Stimulated activated CD8-positive, alpha-beta memory T cell treated with anti-CD3 and anti-CD28 coated beads, Interleukin-4, amount 100 ng/mL, for 48 hours (primary cell): ENCODE results near the gene RAB10.
"Not testable (repeated sequence)": the region's sequence is repeated elsewhere in the genome, so short reads cannot be mapped to it uniquely, and the experiment has no call there.

ENCODE experiments used
- DNase-seq: peaks from one replicate; pipeline ENCODE4 v3.0.0-alpha.2; 2020

RAB10 gene

DNA sequence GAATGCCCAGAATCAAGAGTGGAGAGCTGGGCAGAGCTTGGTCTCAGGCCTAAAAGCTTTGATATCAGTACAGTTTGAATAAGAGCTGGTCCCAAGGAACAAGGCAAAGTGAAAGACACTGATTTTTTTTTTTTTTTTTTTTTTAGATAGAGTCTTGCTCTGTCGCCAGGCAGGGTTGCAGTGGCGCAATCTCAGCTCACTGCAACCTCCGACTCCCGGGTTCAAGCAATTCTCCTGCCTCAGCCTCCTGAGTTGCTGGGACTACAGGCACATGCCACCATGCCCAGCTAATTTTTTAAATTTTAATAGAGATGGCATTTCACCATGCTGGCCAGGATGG is 17.2 kb upstream of the RAB10 start:
- DNase-seq: not testable (repeated sequence)

- no peak for DNase-seq
Observed at GRCh38 chr2:26017464-26018183, 16.3 kb upstream of the RAB10 start.

GRCh38 chr2:26018184-26019055 is 15.5 kb upstream of the RAB10 start:
- DNase-seq: peak; percentile 59

DNA sequence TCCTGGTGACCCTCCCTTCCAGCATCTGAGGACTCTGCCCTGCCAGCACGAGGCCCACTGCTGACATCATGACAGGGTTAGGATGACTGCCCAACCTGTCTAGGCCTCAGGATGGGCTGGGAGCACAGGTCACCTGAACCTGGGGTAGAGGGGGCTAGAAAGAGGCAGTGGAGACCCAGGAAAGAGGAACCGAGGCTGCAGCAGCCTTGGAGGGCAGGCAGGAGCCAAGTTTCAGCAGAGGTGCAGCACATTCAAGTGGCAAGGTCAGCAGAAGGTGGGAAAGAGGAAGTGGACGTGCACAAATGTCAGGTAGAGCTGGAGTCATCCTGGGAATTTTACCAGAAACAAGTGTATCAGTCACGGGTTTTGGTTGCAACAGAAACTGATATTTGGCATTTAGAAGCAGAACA is 13.6 kb upstream of the RAB10 start:
- no peak for DNase-seq

GRCh38 chr2:26024260-26024659 is 9.6 kb upstream of the RAB10 start:
- no peak for DNase-seq

DNA sequence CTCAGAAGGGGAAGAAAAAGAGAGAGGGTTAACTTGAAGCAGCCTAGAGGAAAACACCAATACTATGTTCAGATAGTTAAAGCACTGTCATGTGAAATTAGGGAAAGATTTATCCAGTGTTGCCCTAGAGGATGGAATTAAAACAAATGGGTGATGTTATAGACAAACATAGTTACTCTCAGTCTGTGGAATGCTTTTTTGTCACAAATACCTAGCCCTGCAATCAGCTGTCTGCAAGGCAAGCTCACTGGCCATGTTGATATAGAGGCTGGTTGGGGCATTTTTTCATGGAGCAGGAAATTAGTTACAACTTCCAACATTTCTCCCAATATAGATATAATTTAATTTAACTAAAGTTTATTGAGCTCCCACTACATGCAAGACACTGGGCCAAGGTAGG is 8.4 kb upstream of the RAB10 start:
- no peak for DNase-seq

DNA sequence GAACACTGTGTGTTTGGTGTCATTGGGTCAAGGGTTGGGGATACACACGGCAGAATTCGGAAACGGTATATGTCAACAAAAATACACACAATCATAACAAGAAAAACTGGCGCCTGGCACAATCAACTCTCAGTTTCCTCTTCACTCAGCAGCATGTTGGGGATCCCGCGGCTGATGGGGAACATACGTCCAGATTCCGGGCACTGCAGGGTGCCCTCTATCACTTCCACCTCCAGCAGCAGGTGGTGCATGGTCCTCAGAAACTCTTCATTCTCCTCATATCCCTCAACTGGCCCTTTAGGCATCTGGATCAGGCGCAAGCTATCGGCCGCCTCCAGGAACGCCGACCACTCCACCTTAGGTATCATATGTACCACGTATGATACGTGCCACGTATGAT is 5.8 kb upstream of the RAB10 start:
- not testable (repeated sequence) for DNase-seq

- DNase-seq: not testable (repeated sequence)
Observed at GRCh38 chr2:26032586-26033269, 1.2 kb upstream of the RAB10 start.

- no peak for DNase-seq
Observed at GRCh38 chr2:26033270-26033817, 540 bp upstream of the RAB10 start.

- no peak for DNase-seq
Observed at GRCh38 chr2:26034637-26034992, 731 bp downstream of the RAB10 start.

GRCh38 chr2:26035090-26035743 is 1.3 kb downstream of the RAB10 start:
- no peak for DNase-seq

DNA sequence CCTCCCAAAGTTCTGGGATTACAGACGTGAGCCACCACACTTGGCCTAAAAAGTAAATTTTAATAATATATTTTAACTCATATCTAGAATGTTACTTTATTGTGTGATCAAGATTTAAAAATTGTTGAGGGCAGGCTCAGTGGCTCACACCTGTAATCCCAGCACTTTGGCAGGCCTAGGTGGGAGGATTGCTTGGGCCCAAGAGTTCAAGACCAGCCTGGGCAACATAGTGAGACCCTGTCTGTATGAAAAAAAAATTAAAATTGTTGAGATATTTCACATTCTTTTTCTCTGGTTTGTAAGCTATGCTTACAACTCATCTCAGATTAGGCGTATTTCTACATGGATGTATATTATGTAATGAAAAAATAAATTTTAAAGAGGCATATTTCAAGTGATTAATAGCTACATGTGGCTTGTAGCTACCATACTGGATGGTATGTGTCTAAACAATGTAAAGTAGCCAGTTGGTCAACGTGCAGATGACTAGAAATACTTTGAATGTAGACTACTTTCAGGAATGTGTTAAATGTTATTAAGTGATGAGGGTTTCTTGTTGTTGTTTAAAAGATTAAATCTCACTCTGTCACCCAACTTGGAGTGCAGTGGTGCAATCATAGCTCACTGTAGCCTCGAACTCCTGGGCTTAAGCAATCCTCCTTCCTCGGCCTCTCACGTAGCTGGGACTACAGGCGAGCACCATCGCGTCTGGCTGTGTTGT is 5.9 kb downstream of the RAB10 start:
- DNase-seq: no peak

DNA sequence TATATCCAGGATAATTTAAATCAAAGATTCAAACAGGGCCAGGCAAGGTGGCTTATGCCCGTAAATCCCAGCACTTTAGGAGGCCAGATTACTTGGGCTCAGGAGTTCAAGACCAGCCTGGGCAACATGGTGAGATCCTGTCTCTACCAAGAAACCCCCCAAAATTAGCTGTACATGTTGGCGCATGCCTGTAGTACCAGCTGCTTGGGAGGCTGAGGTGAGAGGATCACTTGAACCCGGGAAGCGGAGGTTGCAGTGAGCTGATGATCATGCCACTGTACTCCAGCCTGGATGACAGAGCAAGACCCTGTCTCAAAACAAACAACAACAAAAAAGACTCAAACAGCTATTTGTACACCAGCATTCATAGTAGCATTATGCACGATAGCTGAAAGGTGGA is 9.2 kb downstream of the RAB10 start:
- no peak for DNase-seq

DNA sequence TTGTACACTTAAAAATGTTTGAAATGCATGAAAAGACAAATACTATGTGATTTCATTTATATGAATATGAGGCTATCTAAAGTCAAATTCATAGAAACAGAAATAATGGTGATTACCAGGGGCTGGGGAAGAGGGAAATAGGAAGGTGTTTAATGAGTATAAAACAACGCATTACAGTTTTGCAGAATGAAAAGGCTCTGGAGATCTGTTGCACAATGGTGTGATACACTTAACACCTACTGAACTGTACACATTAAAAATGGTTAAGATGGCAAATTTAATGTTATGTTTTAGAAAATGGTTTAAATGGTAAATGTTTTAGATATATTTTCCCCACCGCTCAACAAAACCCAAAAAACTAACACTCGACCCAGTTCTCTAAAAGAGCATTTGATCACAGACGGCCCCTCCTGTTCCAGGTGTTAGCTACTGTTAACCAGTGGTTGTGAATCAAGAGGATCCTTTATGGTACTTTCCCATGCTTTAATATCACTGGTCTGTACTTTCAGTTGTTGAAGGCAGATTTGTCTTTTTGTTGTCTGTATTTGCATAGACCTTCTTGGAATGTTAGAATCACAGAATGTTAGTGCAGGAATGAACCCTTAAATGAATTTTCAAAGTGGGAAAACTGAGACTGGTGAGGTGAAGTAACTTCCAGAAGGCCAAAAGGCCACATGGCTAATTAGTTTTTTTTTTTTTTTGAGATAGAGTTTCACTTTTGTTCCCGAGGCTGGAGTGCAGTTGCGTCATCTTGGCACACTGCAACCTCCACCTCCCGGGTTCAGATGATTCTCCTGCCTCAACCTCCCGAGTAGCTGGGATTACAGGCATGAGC is 10.2 kb downstream of the RAB10 start:
- DNase-seq: no peak

DNA sequence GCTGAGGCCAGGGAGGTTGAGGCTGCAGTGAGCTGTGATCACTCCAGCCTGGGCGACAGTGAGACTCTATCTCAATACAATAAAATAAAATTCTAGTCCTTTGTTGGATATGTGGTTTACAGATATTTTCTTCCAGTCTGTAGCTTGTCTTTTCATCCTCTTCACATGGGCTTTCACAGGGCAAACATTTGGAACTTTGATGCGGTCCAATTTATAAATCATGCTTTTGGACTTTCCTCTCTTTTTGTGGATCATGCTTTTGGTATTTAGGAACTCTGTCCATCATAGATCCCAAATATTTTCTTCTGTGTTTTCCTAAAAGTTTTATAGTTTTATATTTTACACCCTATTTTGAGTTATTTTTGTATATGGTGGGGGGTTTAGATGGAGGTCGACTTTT is 14.9 kb downstream of the RAB10 start:
- DNase-seq: no peak

- no peak for DNase-seq
Observed at GRCh38 chr2:26049641-26050040, 15.8 kb downstream of the RAB10 start.

GRCh38 chr2:26052740-26053139 is 18.9 kb downstream of the RAB10 start:
- DNase-seq: no peak

GRCh38 chr2:26054598-26055348 is 20.9 kb downstream of the RAB10 start:
- no peak for DNase-seq

DNA sequence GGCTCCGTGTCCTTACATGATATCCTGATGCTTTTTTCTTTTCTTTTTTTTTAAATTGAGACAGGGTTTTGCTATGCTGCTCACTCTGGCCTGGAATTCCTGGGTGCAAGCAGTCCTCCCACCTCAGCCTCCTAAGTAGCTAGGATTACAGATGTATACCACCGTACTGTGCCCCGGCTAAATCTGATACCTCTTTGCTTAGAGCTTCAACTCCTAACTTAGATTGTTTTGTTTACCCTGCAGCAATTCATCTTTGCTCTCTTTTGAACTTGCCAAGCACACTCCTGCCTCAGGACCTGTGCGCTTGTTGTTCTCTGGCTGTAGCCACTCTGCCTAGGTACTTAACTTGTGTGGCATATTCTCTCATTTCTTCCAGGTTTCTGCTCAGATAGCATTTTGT is 24.5 kb downstream of the RAB10 start:
- no peak for DNase-seq

DNA sequence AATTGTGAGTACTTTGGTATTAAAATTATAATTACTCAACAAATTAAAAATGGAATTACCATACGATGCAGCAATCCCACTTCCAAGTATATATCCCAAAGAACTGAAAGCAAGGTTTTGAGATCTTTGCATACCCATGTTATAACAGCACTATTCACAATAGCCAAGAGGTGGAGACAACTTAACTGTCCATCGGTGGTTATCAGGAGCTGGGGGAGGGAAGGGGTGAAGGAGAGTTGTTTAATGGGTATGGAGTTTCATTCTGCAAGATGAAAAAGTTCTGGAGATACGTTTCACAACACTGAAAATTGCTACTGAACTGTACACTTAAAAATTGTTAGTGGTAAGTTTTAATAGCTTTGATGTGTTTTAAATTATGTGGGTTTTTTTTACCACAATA is 25.7 kb downstream of the RAB10 start:
- DNase-seq: no peak

- DNase-seq: no peak
Observed at GRCh38 chr2:26061539-26061938, 27.7 kb downstream of the RAB10 start.
